NB4 (cell line): ENCODE measurements around the gene ACOXL.

Experiments used
- CTCF ChIP-seq: IDR thresholded peaks from one replicate; pipeline ENCODE4 v1.5.1; 2012; ENCODE audit warnings: low read depth, low read length
- MYC ChIP-seq: IDR thresholded peaks from 2 replicates; pipeline ENCODE4 v1.6.1; 2011; ENCODE audit warnings: low read depth, low read length
- POLR2A ChIP-seq: IDR thresholded peaks from 2 replicates; pipeline ENCODE4 v1.6.1; 2011; ENCODE audit warnings: mild to moderate bottlenecking; ENCODE audit not compliant: insufficient read length; ENCODE audit errors: extremely low read depth
- TF ChIP-seq, protein P1 (sequence below): IDR thresholded peaks from 2 replicates; pipeline ENCODE4 v1.6.1; 2011; ENCODE audit warnings: low read depth, low read length

- TF ChIP-seq CTCF: no peak
- TF ChIP-seq POLR2A: no peak
- no peak for TF ChIP-seq MYC
- TF ChIP-seq, protein P1, sequence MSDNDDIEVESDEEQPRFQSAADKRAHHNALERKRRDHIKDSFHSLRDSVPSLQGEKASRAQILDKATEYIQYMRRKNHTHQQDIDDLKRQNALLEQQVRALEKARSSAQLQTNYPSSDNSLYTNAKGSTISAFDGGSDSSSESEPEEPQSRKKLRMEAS: no peak
Observed at GRCh38 chr2:110998311-110998710, 265.9 kb downstream of the ACOXL start.
